Measurements from ENCODE around the gene EDIL3. TPM values are rescaled to one million over a fixed set of nuclear protein-coding genes. Genes with fewer than 3 reads are reported as not detected.

Gene EDIL3
- total RNA-seq, 4 donors from 2014 or later = 14.8 to 29.0 (median 20.2) TPM

DNA sequence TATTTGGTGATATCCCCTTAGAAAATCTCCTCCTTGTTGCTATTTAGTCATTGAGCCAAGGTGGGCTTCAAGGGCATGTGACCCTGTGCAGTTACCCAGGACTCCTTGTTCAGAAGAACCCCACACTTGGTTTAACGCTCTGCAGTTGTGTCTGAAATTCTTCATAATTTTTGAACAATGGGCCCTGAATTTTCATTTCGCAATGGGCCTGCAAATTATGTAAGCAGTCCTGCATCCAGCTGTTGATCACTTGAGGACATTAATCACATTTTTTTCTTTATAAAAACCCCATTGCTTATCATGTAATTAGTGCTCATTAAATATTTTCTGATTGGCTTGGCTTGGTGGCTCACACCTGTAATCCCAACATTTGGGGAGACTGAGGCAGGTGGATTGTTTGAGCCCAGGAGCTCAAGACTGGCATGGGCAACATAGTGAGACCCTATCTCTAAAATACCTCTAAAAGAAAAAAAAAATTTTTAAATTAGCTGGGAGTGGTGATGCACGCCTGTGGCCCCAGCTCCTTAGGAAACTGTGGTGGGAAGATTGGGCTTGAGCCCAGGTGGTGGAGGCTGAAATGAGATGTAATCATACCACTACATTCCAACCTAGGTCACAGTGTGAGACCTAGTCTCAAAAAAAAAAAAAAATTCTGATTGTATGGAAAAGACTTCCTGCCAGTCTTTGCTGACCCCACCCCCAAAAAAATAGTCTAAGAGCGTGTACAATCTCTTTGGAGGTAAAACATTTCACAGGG lies 469.8 kb downstream of the EDIL3 start:
- no peak for TF ChIP-seq CTCF (IDR thresholded peaks at IDR 0.05)
- intact Hi-C loops (cut with DNase I; ENCODE audit: low total_unique reads) = no loop called here
- WGBS, 2 donors = 83 to 84% methylated on average over 4 of the region's 4 CpGs
- no peak for DNase-seq (ENCODE audit: low spot score in 2 of 2)
- no peak overlapping the region for H3K4me3 ChIP-seq (ENCODE audit: low read depth, poor library complexity, severe bottlenecking)

GRCh38 chr5:83914199-83914598 lies 470.5 kb downstream of the EDIL3 start:
- TF ChIP-seq CTCF (IDR thresholded peaks at IDR 0.05) (no peak), POLR2A (IDR thresholded peaks at IDR 0.05) (no peak)
- H3K4me3 ChIP-seq (ENCODE audit: low read depth, poor library complexity, severe bottlenecking) = no peak overlapping the region
- WGBS, 2 donors = 55% methylated on average over 4 of the region's 4 CpGs
- no peak for DNase-seq (ENCODE audit: low spot score in 2 of 2)
- intact Hi-C loops (cut with DNase I; ENCODE audit: low total_unique reads) = no loop called here

DNA sequence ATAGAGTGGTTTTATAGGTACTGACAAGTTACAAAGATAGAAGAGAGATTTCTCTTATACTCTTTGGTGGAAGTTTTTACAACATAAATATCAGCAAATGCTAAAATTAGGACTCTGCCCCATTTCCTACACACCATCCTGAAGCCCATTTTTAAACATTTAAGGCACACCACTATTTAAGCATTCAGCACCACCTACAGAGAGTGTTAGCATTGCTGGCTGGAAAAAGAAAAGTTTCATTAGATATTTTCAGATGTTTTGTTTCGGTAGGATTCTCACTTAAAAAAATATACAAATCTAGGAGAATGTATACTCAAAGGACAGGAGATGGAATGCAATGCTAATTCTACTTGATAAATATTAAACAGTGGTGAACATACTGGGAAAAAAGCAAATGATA lies 471.1 kb downstream of the EDIL3 start:
- WGBS, 2 donors = 89% methylated on average over 1 of the region's 1 CpG
- TF ChIP-seq CTCF (IDR thresholded peaks at IDR 0.05) = no peak
- TF ChIP-seq POLR2A (IDR thresholded peaks at IDR 0.05) = no peak
- no peak overlapping the region for H3K4me3 ChIP-seq (ENCODE audit: low read depth, poor library complexity, severe bottlenecking)
- intact Hi-C loops (cut with DNase I; ENCODE audit: low total_unique reads) = no loop called here
- DNase-seq (ENCODE audit: low spot score in 2 of 2) = no peak

DNA sequence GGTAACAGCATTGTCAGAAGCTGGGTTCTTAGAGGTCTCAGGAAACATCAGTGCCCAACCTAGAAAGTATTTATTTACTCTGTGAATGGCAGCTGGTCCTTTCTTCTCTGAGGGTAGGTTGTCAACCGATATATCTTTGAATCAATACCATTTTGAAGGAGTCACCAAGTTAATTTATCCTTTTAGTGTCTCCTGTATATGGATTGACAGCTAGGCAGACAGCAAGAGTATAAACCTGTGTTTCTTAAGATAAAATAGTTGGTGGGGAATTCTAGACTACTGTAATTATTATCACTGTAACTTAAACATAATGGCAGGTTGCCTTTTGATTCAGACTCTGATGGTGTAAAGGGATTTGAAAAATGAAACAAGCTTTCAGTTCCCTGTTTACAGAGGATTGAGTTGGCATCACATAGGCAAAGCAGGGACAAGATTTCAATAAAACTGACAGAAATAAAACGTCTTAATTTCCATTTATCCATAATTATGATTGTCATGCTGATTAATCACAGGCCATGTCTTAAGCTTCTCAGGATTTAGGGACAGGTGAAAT lies 473.2 kb downstream of the EDIL3 start:
- 60 to 63% methylated on average over 2 of the region's 2 CpGs for WGBS, 2 donors
- DNase-seq (ENCODE audit: low spot score in 2 of 2) = no peak
- H3K4me3 ChIP-seq (ENCODE audit: low read depth, poor library complexity, severe bottlenecking) = no peak overlapping the region
- TF ChIP-seq CTCF (IDR thresholded peaks at IDR 0.05) (no peak), POLR2A (IDR thresholded peaks at IDR 0.05) (no peak)
- intact Hi-C loops (cut with DNase I; ENCODE audit: low total_unique reads) = no loop called here

- 53 to 58% methylated on average over 3 of the region's 3 CpGs for WGBS, 2 donors
- intact Hi-C loops (cut with DNase I; ENCODE audit: low total_unique reads) = no loop called here
- no peak overlapping the region for H3K4me3 ChIP-seq (ENCODE audit: low read depth, poor library complexity, severe bottlenecking)
- TF ChIP-seq CTCF (IDR thresholded peaks at IDR 0.05) = no peak
- TF ChIP-seq POLR2A (IDR thresholded peaks at IDR 0.05) = no peak
- no peak for DNase-seq (ENCODE audit: low spot score in 2 of 2)
These were observed 484.4 kb downstream of the EDIL3 start for GRCh38 chr5:83900306-83900705.

All from lower leg skin (tissue), 4 donors.